ENCODE measurements around the gene ETFA. TPM values are rescaled to one million over a fixed set of nuclear protein-coding genes. Genes with fewer than 3 reads are reported as not detected.
A peak's percentile ranks its signal among the peaks of the same experiment; 100 is the strongest.

The ETFA gene
- total and polyA plus RNA-seq, 10 of the 15 experiments (the other 5 are each of a cell fraction or from before 2014, with no cell fraction given) = 114 to 331 (median 152) TPM

GRCh38 chr15:76181705-76182107, 129.6 kb downstream of the ETFA start (continued):
- TF ChIP-seq EED (IDR thresholded peaks at IDR 0.05; ENCODE audit: low read depth) (peak; percentile 90), CREM (IDR thresholded peaks at IDR 0.05; ENCODE audit: low read depth) (peak; percentile 68; the same call in 1 of the 2 replicates), CBFB (IDR thresholded peaks at IDR 0.05; ENCODE audit: low read depth) (peak; percentile 93), YBX1 (IDR thresholded peaks at IDR 0.05) (no peak), CBX5 (IDR thresholded peaks at IDR 0.05; ENCODE audit: low read depth) (peak; percentile 85; the same call in 1 of the 2 replicates), RFX5 (IDR thresholded peaks at IDR 0.05; ENCODE audit: low read depth, low read length) (no peak), MEF2A (IDR thresholded peaks at IDR 0.05; ENCODE audit: insufficient read depth, low read depth, low read length) (peak; percentile 61; the same call in 1 of the 2 replicates), ZNF217 (IDR thresholded peaks at IDR 0.05) (peak; percentile 72; the same call in 1 of the 2 replicates), NBN (IDR thresholded peaks at IDR 0.05) (0 out of 2 replicates have a peak, but pooled peaks have one; percentile 28), YY1 (IDR thresholded peaks at IDR 0.05; ENCODE audit: low read depth, low read length) (peak; percentile 63), FOXM1 (IDR thresholded peaks at IDR 0.05; ENCODE audit: low read depth, low read length) (peak; percentile 69)

DNA sequence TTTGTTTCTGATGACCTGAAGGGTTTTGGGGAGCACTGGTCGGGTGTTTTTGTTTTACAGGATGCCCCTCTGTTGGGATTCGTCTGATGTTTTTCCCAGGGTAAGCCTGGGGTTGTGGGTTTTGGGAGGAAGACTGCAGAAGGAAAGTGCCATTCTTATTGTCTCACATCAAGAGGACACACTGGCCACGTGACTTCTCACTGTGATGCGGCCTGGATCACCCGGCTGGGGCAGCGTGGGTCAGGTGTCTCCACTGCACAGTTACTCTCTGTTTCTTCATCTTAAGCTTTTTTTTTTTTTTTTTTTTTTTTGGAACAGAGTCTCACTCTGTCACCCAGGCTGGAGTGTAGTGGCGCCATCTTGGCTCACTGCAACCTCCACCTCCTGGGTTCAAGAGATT, 130.9 kb downstream of the ETFA start:
- H3K4me1 ChIP-seq (ENCODE audit: control insufficient read depth, insufficient read depth, low read length) = peaks cover 12% of the 10 kb centered on the region
- in situ Hi-C loops (cut with MboI) (loop anchor here (5.0 kb wide), 1 partner anchor 687 kb away; no protein-coding TSS in a partner anchor), intact Hi-C loops (cut with micrococcal nuclease; ENCODE audit: unreplicated experiment) (no loop called here)
- H3K9me3 ChIP-seq (replicated peaks; ENCODE audit: control insufficient read depth, insufficient read depth, low read length) = no peaks in the 10 kb centered on the region
- WGBS (ENCODE audit: insufficient coverage, insufficient replicate concordance, low lambda C conversion rate, missing lambda C conversion rate) = 76% methylated on average over 6 of the region's 7 CpGs
- no peaks in the 10 kb centered on the region for H3K79me2 ChIP-seq (ENCODE audit: control insufficient read depth, insufficient read depth, low read length)
- no TSS peak for BruUV-seq (replicated peaks)
- CTCF ChIA-PET = interaction anchor here (1.0 kb wide), 1 partner anchor 35 kb away, joined by 4 read pairs; no protein-coding TSS in a partner anchor
- no peak overlapping the region for H2AFZ ChIP-seq (ENCODE audit: control insufficient read depth, low read depth, low read length)
- no peak overlapping the region for H3K9ac ChIP-seq (ENCODE audit: control insufficient read depth, insufficient read depth, low read length)
- ATAC-seq (no peak), DNase-seq (ENCODE audit: low read depth, low spot score) (no peak), FAIRE-seq (no peak)
- no peak overlapping the region for H3K27ac ChIP-seq (ENCODE audit: control insufficient read depth, insufficient read depth)
- no peaks in the 10 kb centered on the region for H3K36me3 ChIP-seq (ENCODE audit: control insufficient read depth in 2 of 2, insufficient read depth in 2 of 2, low read length in 1 of 2)
- no peak overlapping the region for H3K4me2 ChIP-seq (ENCODE audit: control insufficient read depth, insufficient read depth)
- no peak for TF ChIP-seq BHLHE40 (IDR thresholded peaks at IDR 0.05; ENCODE audit: borderline replicate concordance in 1 of 2, low read depth in 2 of 2, low read length in 1 of 2)
- no peak for TF ChIP-seq MLLT1 (IDR thresholded peaks at IDR 0.05)
- no peak overlapping the region for H3K4me3 ChIP-seq
- peaks cover 0 to 4% of the 10 kb centered on the region in 2 experiments for H3K27me3 ChIP-seq (replicated peaks in 1 of 2; ENCODE audit: control insufficient read depth in 2 of 2, insufficient read depth in 2 of 2, low read length in 1 of 2)
- RAD21 ChIA-PET (ENCODE audit: unreplicated experiment) = no interaction called here
- no peaks in the 10 kb centered on the region; the same call in 1 of the 2 replicates for H4K20me1 ChIP-seq (ENCODE audit: control insufficient read depth, insufficient read depth)
- POLR2A ChIA-PET = no interaction called here
- SMC1A ChIA-PET (ENCODE audit: uncharacterized antibody, unreplicated experiment) = no interaction called here

All from GM12878 (cell line).